HUES6 (cell line): ENCODE data around the gene EHD4.

Experiments used
- H3K27ac ChIP-seq: 2 replicates; pipeline ENCODE4 v1.7.0; 2013; ENCODE audit warnings: low read depth, mild to moderate bottlenecking, low read length, inconsistent platforms
- H3K27me3 ChIP-seq: 2 replicates; pipeline ENCODE4 v1.6.1; 2013; ENCODE audit warnings: low read length; ENCODE audit not compliant: control insufficient read depth, insufficient read depth
- H3K36me3 ChIP-seq: 2 replicates; pipeline ENCODE4 v1.6.1; 2013; ENCODE audit warnings: low read length; ENCODE audit not compliant: control insufficient read depth, insufficient read depth
- H3K4me1 ChIP-seq: 2 replicates; pipeline ENCODE4 v1.6.1; 2013; ENCODE audit warnings: low read length; ENCODE audit not compliant: control insufficient read depth, insufficient read depth
- H3K4me3 ChIP-seq: 2 replicates; pipeline ENCODE4 v1.5.1; 2013; ENCODE audit warnings: low read depth, low read length
- H3K9ac ChIP-seq: one replicate; pipeline ENCODE4 v1.6.1; 2013; ENCODE audit warnings: mild to moderate bottlenecking, low read length
- H3K9me3 ChIP-seq: 2 replicates; pipeline ENCODE4 v1.6.1; 2013; ENCODE audit warnings: low read depth, low read length; ENCODE audit not compliant: control insufficient read depth, insufficient read depth

The EHD4 gene

GRCh38 chr15:42009474-42009873, 37.1 kb upstream of the EHD4 start:
- no peaks in the 10 kb centered on the region for H3K9me3 ChIP-seq
- H3K36me3 ChIP-seq = no peaks in the 10 kb centered on the region
- H3K9ac ChIP-seq = no peak overlapping the region
- H3K4me1 ChIP-seq = no peaks in the 10 kb centered on the region
- H3K4me3 ChIP-seq = no peak overlapping the region
- peaks cover 13% of the 10 kb centered on the region; the same call in 1 of the 2 replicates for H3K27me3 ChIP-seq
- H3K27ac ChIP-seq = no peak overlapping the region

GRCh38 chr15:42009022-42009421, 36.7 kb upstream of the EHD4 start:
- H3K36me3 ChIP-seq = no peaks in the 10 kb centered on the region
- no peaks in the 10 kb centered on the region for H3K4me1 ChIP-seq
- H3K27ac ChIP-seq = no peak overlapping the region
- peaks cover 13% of the 10 kb centered on the region; the same call in 1 of the 2 replicates for H3K27me3 ChIP-seq
- H3K9ac ChIP-seq = no peak overlapping the region
- no peaks in the 10 kb centered on the region for H3K9me3 ChIP-seq
- H3K4me3 ChIP-seq = no peak overlapping the region

- Histone ChIP-seq H3K27ac (no peak overlapping the region), H3K36me3 (no peaks in the 10 kb centered on the region), H3K4me1 (no peaks in the 10 kb centered on the region), H3K9ac (no peak overlapping the region), H3K9me3 (no peaks in the 10 kb centered on the region), H3K4me3 (no peak overlapping the region), H3K27me3 (peaks cover 13% of the 10 kb centered on the region; the same call in 1 of the 2 replicates)
Measured at GRCh38 chr15:42007386-42007785, 35.0 kb upstream of the EHD4 start.

GRCh38 chr15:42002333-42002732, 30.0 kb upstream of the EHD4 start:
- peaks cover 4% of the 10 kb centered on the region; the same call in 1 of the 2 replicates for H3K27me3 ChIP-seq
- H3K9ac ChIP-seq = no peak overlapping the region
- H3K4me1 ChIP-seq = no peaks in the 10 kb centered on the region
- H3K4me3 ChIP-seq = no peak overlapping the region
- H3K27ac ChIP-seq = no peak overlapping the region
- H3K36me3 ChIP-seq = no peaks in the 10 kb centered on the region
- H3K9me3 ChIP-seq = no peaks in the 10 kb centered on the region

- Histone ChIP-seq H3K27ac (no peak overlapping the region), H3K9ac (no peak overlapping the region), H3K27me3 (peaks cover 3% of the 10 kb centered on the region; the same call in 1 of the 2 replicates), H3K36me3 (no peaks in the 10 kb centered on the region), H3K4me3 (no peak overlapping the region), H3K9me3 (no peaks in the 10 kb centered on the region), H3K4me1 (no peaks in the 10 kb centered on the region)
Measured at GRCh38 chr15:42001236-42001635, 28.9 kb upstream of the EHD4 start.

- Histone ChIP-seq H3K4me3 (no peak overlapping the region), H3K36me3 (no peaks in the 10 kb centered on the region), H3K27me3 (no peaks in the 10 kb centered on the region), H3K9ac (no peak overlapping the region), H3K9me3 (no peaks in the 10 kb centered on the region), H3K4me1 (no peaks in the 10 kb centered on the region), H3K27ac (no peak overlapping the region)
Measured at GRCh38 chr15:41999290-42000285, 27.2 kb upstream of the EHD4 start.

- H3K9ac ChIP-seq = no peak overlapping the region
- H3K27me3 ChIP-seq = no peaks in the 10 kb centered on the region
- H3K9me3 ChIP-seq = no peaks in the 10 kb centered on the region
- no peak overlapping the region for H3K27ac ChIP-seq
- H3K36me3 ChIP-seq = no peaks in the 10 kb centered on the region
- H3K4me1 ChIP-seq = no peaks in the 10 kb centered on the region
- no peak overlapping the region for H3K4me3 ChIP-seq
Measured at GRCh38 chr15:41997845-41998244, 25.5 kb upstream of the EHD4 start.

GRCh38 chr15:41996921-41997592, 24.7 kb upstream of the EHD4 start:
- Histone ChIP-seq H3K27me3 (no peaks in the 10 kb centered on the region), H3K9me3 (no peaks in the 10 kb centered on the region), H3K27ac (no peak overlapping the region), H3K9ac (no peak overlapping the region), H3K4me1 (no peaks in the 10 kb centered on the region), H3K4me3 (no peak overlapping the region), H3K36me3 (no peaks in the 10 kb centered on the region)

- no peak overlapping the region for H3K27ac ChIP-seq
- H3K4me3 ChIP-seq = no peak overlapping the region
- H3K27me3 ChIP-seq = no peaks in the 10 kb centered on the region
- no peaks in the 10 kb centered on the region for H3K9me3 ChIP-seq
- H3K36me3 ChIP-seq = no peaks in the 10 kb centered on the region
- H3K9ac ChIP-seq = no peak overlapping the region
- no peaks in the 10 kb centered on the region for H3K4me1 ChIP-seq
Measured at GRCh38 chr15:41996376-41996775, 24.0 kb upstream of the EHD4 start.

GRCh38 chr15:41995476-41995855, 23.1 kb upstream of the EHD4 start:
- no peaks in the 10 kb centered on the region for H3K27me3 ChIP-seq
- no peak overlapping the region for H3K9ac ChIP-seq
- H3K27ac ChIP-seq = no peak overlapping the region
- no peaks in the 10 kb centered on the region for H3K36me3 ChIP-seq
- H3K4me3 ChIP-seq = no peak overlapping the region
- no peaks in the 10 kb centered on the region for H3K9me3 ChIP-seq
- no peaks in the 10 kb centered on the region for H3K4me1 ChIP-seq
